ENCODE results near the gene ARHGEF1.

ARHGEF1 gene

GRCh38 chr19:41877916-41878905 lies 4.8 kb upstream of the ARHGEF1 start:
- no peak for DNase-seq
- intact Hi-C loops (cut with DNase I), result no loop called here

DNA sequence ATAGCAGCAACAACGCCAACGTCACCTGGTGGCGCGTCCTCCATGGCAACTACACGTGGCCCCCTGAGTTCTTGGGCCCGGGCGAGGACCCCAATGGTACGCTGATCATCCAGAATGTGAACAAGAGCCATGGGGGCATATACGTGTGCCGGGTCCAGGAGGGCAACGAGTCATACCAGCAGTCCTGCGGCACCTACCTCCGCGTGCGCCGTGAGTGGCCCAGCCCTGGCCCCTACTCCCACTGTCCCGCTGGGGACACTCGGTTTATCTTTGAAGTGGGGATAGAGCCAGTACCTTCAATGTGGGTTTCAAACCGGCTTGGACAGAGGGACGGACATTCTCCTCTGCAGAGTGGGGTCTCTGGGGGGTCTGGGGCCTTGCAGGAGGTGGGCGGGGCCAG lies 3.9 kb upstream of the ARHGEF1 start:
- intact Hi-C loops (cut with DNase I), result no loop called here
- DNase-seq, result no peak

GRCh38 chr19:41879670-41880328 lies 3.2 kb upstream of the ARHGEF1 start:
- no peak for DNase-seq
- intact Hi-C loops (cut with DNase I), result no loop called here

DNA sequence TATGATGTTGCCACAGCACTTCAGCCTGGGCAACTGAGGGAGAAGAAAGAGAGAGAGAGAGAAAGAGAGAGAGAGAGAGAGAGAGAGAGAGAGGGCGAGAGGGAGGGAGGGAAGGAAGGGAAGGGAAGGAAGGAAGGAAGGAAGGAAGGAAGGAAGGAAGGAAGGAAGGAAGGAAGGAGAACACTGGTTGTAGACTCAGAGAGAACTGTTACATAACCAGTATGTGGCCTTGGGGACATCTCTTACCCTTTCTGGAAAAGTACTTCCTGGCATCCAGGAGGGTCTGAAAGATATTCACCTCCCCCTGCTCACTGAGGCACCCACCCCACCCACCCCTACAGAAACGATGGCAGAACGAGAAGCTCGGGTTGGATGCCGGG lies 2.7 kb upstream of the ARHGEF1 start:
- DNase-seq, result no peak
- intact Hi-C loops (cut with DNase I), result no loop called here

DNA sequence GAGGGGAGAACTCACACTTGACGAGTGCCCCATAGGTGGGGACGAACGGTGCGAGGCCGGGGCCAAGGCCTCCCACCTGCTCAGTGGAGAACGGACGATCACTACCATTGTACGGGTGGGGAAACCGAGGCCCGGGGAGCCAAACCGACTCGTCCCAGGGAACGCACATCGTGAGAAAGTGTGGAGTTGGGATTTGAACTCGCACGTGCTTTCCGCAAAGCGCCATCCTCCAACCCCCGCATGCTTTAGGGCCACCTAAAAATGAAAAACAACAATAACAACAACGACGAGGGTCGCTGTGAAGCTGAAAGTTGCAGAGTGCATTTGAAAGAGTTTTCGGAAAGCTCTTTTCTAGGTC lies 458 bp downstream of the ARHGEF1 start:
- DNase-seq, result no peak
- intact Hi-C loops (cut with DNase I), result no loop called here

DNA sequence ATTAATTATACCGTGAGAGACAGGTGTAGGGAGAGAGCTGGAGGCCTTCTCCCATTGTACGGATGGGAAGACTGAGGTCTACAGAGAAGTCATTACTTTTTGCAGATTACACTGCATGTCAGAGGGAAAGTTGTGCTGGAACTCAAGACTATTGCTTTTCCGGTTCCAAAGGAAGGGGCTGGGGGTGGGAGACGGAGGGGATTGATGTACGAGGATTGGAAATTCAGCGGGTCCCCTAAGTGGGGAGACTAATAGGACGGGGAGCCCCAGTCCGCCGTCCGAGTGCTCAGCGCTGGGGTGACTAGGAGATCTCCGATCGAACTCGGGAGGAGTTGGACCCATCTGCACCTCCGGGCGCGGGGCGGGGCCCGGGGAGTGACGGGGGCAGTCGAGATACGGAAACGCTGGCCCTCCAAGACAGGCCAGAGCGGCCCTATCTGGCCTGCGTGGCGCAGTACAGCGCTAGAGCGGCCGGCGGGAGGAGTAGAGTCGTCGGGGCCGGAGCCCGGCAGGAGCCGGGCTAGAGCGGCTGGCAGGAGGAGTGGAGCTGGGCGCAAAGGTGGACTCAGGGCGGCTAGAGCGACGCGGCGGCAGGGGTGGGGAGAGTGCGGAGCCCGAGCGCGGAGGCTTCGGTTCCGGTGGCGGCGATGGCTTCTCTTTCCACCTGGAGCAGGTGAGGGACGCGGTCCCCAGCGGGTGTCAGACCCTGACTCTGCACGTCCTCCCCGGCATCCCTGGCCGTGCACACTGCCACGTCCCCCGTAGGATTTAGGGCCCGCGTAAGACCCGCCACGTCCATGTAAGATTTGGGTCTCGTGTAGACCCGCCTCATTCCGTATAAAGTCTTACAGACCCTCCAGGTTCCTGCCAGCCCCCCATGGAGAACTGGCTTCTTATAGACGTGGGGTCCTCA lies 1.1 kb downstream of the ARHGEF1 start:
- intact Hi-C loops (cut with DNase I), result loop anchor here (1.0 kb wide), 1 partner anchor 24 kb away; the partner anchor contains the start of gene RPS19

GRCh38 chr19:41886761-41887710 lies 4.1 kb downstream of the ARHGEF1 start:
- intact Hi-C loops (cut with DNase I), result no loop called here
- DNase-seq, result no peak

More for the DNA sequence above, 1.1 kb downstream of the ARHGEF1 start:
- DNase-seq, result peak; percentile 90 to 100 (median 96)

DNA sequence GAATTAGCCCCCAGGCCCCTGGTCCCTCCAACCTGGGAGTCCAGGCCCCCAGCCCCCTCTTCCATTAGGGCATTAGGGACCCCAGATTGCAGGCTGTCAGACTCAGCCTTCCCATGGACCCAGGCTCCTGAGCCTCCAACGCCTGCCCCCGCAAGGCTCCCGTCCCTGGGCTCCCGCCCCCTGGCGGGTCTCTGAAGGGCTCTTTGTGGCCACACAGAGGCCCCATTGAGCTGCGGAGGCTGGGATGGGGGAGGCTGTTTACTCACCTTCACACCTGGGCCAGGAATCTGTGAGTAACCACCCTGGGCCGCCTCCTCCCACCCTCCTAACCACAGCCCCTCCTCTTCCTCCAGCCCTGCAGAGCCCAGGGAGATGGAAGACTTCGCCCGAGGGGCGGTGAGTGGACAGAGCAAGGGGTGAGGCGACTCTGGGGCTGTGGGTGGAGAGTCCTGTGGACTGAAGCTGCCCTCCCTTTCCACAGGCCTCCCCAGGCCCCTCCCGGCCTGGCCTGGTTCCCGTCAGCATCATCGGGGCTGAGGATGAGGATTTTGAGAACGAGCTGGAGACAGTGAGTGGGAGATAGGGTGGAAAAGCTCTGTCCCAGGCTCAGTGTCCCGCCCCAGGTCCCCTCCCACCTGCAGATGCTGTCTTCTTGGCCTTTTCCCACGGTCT lies 4.9 kb downstream of the ARHGEF1 start:
- intact Hi-C loops (cut with DNase I), result no loop called here
- DNase-seq, result peak in 6 of 10 donors; percentile 26 to 94 (median 53)

DNA sequence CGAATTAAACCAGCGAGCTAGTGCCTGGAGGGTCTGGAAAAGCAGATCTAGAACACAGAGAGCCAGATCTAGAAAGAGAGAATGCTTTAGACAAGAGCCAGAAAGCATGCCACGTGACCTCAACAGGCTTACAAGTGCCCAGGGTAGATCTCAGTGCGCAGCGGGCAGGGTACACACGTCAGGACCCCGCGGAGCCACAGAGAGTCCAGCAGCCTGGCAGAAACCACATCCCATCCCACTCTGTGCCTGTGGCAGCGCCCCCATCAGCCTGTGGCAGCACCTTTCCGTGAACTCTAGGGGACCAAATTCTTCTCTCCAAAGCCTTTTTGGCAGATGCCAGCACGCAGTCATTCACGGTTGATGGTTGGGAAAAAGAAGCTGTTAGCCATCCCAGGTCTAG lies 5.9 kb downstream of the ARHGEF1 start:
- intact Hi-C loops (cut with DNase I), result no loop called here
- DNase-seq, result no peak

- intact Hi-C loops (cut with DNase I), result no loop called here
- no peak for DNase-seq
Observed at GRCh38 chr19:41889896-41890295, 6.9 kb downstream of the ARHGEF1 start.

GRCh38 chr19:41890936-41891335 lies 8.0 kb downstream of the ARHGEF1 start:
- intact Hi-C loops (cut with DNase I), result no loop called here
- no peak for DNase-seq

DNA sequence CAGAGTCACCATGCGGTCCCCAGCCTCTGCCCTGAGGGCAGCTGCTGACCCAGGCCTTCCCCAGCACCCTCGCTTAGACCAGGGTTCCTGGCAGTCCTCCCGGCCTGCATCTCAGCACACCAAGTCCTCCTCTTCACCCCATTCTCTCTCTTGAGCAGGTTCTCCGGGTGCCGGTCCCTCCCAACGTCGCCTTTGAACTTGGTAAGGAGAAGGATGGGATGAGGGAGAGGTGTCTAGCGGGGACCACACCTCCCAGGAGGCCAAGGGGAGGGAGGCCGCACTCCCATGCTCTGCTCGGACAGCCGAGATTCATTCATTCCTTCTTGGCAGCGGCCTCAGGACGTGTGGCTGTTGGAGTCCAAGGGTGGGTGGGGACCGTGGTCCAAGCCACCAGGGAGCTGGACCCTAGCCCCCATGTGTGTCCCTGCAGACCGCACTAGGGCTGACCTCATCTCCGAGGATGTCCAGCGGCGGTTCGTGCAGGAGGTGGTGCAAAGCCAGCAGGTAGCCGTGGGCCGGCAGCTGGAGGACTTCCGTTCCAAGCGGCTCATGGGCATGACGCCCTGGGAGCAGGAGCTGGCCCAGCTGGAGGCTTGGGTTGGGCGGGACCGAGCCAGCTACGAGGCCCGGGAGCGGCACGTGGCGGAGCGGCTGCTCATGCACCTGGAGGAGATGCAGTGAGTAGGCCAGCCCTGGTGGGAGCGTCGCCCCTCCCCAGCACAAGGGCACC lies 9.4 kb downstream of the ARHGEF1 start:
- DNase-seq, result no peak
- intact Hi-C loops (cut with DNase I), result no loop called here

- no peak for DNase-seq
- intact Hi-C loops (cut with DNase I), result no loop called here
Observed at GRCh38 chr19:41893899-41894298, 10.9 kb downstream of the ARHGEF1 start.

GRCh38 chr19:41894350-41894749 lies 11.4 kb downstream of the ARHGEF1 start:
- intact Hi-C loops (cut with DNase I), result no loop called here
- DNase-seq, result no peak

GRCh38 chr19:41895745-41896580 lies 13.0 kb downstream of the ARHGEF1 start:
- intact Hi-C loops (cut with DNase I), result no loop called here
- DNase-seq, result no peak

GRCh38 chr19:41896581-41896942 lies 13.6 kb downstream of the ARHGEF1 start:
- intact Hi-C loops (cut with DNase I), result no loop called here
- no peak for DNase-seq

- intact Hi-C loops (cut with DNase I), result no loop called here
Observed at GRCh38 chr19:41897181-41897580, 14.2 kb downstream of the ARHGEF1 start.

GRCh38 chr19:41897820-41898219 lies 14.8 kb downstream of the ARHGEF1 start:
- intact Hi-C loops (cut with DNase I), result no loop called here

More at GRCh38 chr19:41897181-41897580, 14.2 kb downstream of the ARHGEF1 start:
- DNase-seq, result no peak

More at GRCh38 chr19:41897820-41898219, 14.8 kb downstream of the ARHGEF1 start:
- no peak for DNase-seq
